Glutamatergic neuron (in vitro differentiated cells): ENCODE measurements around the gene VPS11. TPM values are rescaled to one million over a fixed set of nuclear protein-coding genes. Genes with fewer than 3 reads are reported as not detected.

ENCODE experiments used
- DNase-seq: peaks from one replicate; pipeline ENCODE4 v3.0.0; 2022
- H3K27ac Mint-ChIP-seq: one replicate; pipeline ENCODE4 v1.8.0; 2020; ENCODE audit warnings: mild to moderate bottlenecking, mixed read lengths, inconsistent platforms; ENCODE audit not compliant: unreplicated experiment
- H3K27me3 Mint-ChIP-seq: one replicate; pipeline ENCODE4 v1.8.0; 2020; ENCODE audit warnings: mild to moderate bottlenecking, moderate library complexity, mixed read lengths, inconsistent platforms; ENCODE audit not compliant: unreplicated experiment
- H3K36me3 Mint-ChIP-seq: one replicate; pipeline ENCODE4 v1.8.0; 2020; ENCODE audit warnings: mild to moderate bottlenecking, mixed read lengths, inconsistent platforms; ENCODE audit not compliant: unreplicated experiment
- H3K4me1 Mint-ChIP-seq: one replicate; pipeline ENCODE4 v1.8.0; 2020; ENCODE audit warnings: mild to moderate bottlenecking, low read depth, mixed read lengths, inconsistent platforms; ENCODE audit not compliant: unreplicated experiment
- H3K4me3 Mint-ChIP-seq: one replicate; pipeline ENCODE4 v1.8.0; 2020; ENCODE audit warnings: mild to moderate bottlenecking, mixed read lengths, inconsistent platforms; ENCODE audit not compliant: unreplicated experiment
- H3K9me3 Mint-ChIP-seq: one replicate; pipeline ENCODE4 v1.8.0; 2020; ENCODE audit warnings: mild to moderate bottlenecking, moderate library complexity, mixed read lengths, inconsistent platforms; ENCODE audit not compliant: unreplicated experiment
- total RNA-seq: library from RNA; stranded (reverse); fragmentation: NEBNext Ultra II Directional; extraction: Animal tissue kit (Norgen Biotek cat#: 25700); gene quantifications from one replicate; pipeline ENCODE4 v1.2.1, GENCODE V29; 2021; ENCODE audit not compliant: unreplicated experiment
- TF ChIP-seq, protein P1 (sequence below): fragments of 200-600 bp; sonication (generic); IDR thresholded peaks from one replicate; pipeline ENCODE4 v1.5.0; 2021; ENCODE audit not compliant: partially characterized antibody, unreplicated experiment

Gene VPS11
- total RNA-seq, 1 donor from 2014 or later: 32.7 TPM

DNA sequence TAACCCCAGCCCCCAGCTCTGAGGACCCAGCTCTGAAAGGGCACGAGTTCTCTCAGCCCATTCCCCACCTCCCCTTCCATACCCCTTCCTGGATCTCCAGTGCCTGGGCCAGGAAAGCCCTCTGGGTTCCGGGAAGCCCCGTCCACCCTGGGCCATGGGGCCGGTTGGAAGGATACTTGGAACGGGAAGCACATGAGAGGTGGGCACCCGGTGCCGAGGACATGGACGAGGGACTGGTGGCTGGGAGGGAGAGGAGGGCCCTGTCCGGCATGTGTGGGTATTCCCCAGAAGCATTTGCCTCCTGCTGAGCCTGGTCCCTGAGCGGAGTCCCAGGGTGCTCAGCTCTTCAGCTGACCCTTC, 48.6 kb downstream of the VPS11 start:
- TF ChIP-seq, protein P1, sequence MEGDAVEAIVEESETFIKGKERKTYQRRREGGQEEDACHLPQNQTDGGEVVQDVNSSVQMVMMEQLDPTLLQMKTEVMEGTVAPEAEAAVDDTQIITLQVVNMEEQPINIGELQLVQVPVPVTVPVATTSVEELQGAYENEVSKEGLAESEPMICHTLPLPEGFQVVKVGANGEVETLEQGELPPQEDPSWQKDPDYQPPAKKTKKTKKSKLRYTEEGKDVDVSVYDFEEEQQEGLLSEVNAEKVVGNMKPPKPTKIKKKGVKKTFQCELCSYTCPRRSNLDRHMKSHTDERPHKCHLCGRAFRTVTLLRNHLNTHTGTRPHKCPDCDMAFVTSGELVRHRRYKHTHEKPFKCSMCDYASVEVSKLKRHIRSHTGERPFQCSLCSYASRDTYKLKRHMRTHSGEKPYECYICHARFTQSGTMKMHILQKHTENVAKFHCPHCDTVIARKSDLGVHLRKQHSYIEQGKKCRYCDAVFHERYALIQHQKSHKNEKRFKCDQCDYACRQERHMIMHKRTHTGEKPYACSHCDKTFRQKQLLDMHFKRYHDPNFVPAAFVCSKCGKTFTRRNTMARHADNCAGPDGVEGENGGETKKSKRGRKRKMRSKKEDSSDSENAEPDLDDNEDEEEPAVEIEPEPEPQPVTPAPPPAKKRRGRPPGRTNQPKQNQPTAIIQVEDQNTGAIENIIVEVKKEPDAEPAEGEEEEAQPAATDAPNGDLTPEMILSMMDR: no peak
- Mint-ChIP-seq H3K9me3 (peaks cover 7% of the 10 kb centered on the region), H3K36me3 (peaks cover 12% of the 10 kb centered on the region), H3K27ac (no peak overlapping the region), H3K4me1 (peaks cover 9% of the 10 kb centered on the region), H3K27me3 (peaks cover 5% of the 10 kb centered on the region), H3K4me3 (no peak overlapping the region)
- DNase-seq: no peak

DNA sequence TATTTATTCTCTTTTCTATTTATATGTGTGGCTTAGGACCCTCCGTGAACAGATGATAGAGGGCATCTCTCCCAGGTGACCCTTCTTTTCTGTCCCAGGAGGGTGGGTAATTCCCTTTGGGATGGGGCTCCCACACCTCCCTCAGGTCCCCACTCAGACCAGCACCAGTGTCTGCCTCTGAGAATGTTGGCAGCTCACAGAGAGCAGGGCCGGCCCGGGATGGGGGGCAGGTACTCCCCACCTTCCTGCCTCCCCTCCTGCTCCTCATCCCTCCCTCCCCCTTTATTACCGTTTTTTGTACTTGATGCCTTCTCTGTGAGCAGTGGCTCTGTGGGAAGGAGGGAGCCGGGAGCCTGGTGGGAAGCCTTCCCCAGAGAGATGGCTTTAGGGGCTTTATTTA, 49.0 kb downstream of the VPS11 start:
- H3K4me1 Mint-ChIP-seq: peaks cover 9% of the 10 kb centered on the region
- H3K27me3 Mint-ChIP-seq: peaks cover 5% of the 10 kb centered on the region
- no peak overlapping the region for H3K4me3 Mint-ChIP-seq
- TF ChIP-seq, protein P1: no peak
- DNase-seq: no peak
- H3K9me3 Mint-ChIP-seq: peaks cover 7% of the 10 kb centered on the region
- peaks cover 10% of the 10 kb centered on the region for H3K36me3 Mint-ChIP-seq
- H3K27ac Mint-ChIP-seq: no peak overlapping the region

DNA sequence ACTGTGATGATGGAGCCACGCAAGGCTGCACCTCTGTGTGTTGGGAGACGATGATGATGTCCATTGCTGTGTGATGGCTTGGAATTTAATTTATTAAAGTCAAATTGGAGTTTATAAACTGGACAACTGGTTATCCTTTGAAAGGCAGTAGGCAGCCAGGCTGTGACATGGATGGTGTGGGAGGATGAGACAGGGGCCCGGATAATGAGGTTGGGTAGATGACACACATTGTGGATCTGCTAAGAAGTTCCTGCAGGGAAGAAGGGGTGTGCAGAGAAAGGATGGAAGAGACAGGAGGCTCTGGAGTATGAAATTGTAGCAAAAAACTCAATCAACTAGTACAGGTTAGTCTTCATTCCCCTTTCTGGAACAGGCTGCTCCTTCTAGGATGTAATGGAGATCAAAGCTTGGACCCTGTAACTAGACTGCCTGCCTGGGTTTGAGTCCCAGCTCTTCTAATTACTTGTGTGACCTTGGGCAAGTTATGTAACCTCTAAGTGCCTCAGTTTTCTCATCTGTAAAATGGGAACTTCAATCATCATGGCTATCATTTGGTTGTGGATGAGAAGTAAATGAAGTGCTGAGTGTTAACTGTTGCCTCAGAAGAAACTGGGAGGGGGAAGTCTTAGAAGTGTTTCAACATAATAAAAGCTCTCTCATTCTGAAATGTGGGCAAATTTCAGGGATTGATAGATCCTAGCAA, 49.5 kb downstream of the VPS11 start:
- H3K27me3 Mint-ChIP-seq: peaks cover 3% of the 10 kb centered on the region
- DNase-seq: no peak
- H3K9me3 Mint-ChIP-seq: peaks cover 7% of the 10 kb centered on the region
- peaks cover 5% of the 10 kb centered on the region for H3K36me3 Mint-ChIP-seq
- no peak overlapping the region for H3K27ac Mint-ChIP-seq
- TF ChIP-seq, protein P1: no peak
- no peak overlapping the region for H3K4me3 Mint-ChIP-seq
- H3K4me1 Mint-ChIP-seq: peaks cover 12% of the 10 kb centered on the region

DNA sequence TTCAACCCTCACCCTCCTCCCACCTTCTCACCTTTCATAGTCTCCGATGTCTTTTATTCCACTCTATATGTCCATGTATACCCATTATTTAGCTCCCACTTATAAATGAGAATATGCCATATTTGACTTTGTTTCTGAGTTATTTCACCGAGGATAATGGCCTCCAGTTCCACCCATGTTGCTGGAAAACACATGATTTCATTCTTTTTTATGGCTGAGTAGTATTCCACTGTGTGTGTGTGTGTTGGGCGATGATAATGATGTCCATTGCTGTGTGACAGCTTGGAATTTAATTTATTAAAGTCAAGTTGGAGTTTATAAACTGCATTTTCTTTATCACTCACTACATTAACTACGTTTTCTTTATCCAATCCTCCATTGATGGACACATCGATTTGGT, 50.6 kb downstream of the VPS11 start:
- Mint-ChIP-seq H3K4me1 (peaks cover 18% of the 10 kb centered on the region), H3K9me3 (peaks cover 7% of the 10 kb centered on the region), H3K36me3 (peaks cover 5% of the 10 kb centered on the region), H3K27ac (no peak overlapping the region), H3K4me3 (no peak overlapping the region), H3K27me3 (peaks cover 3% of the 10 kb centered on the region)
- no peak for DNase-seq
- TF ChIP-seq, protein P1: no peak

DNA sequence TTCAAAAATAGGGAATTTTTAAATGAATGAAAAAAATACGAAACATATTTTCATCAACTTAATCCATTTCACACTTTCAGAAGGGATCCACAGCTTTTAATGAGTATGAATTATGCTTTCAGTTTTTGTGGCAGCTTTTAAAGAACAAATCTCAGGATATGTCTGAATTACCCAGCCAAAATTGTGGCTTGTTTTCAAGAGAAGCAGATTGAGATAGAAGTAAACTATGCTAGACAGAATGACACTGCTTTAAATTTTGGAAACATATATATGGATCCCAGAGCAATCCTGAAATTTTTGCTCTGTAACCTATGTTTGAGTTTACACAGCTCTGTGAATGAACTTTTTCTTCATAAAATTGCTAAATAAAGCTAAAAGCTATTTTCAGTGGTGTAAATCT, 51.3 kb downstream of the VPS11 start:
- peaks cover 7% of the 10 kb centered on the region for H3K9me3 Mint-ChIP-seq
- H3K27ac Mint-ChIP-seq: no peak overlapping the region
- TF ChIP-seq, protein P1: no peak
- no peak for DNase-seq
- H3K4me1 Mint-ChIP-seq: peaks cover 18% of the 10 kb centered on the region
- peaks cover 5% of the 10 kb centered on the region for H3K36me3 Mint-ChIP-seq
- peaks cover 3% of the 10 kb centered on the region for H3K27me3 Mint-ChIP-seq
- no peak overlapping the region for H3K4me3 Mint-ChIP-seq
